H1 (cell line): ENCODE data around the gene ALG14. TPM values are rescaled to one million over a fixed set of nuclear protein-coding genes. Genes with fewer than 3 reads are reported as not detected.

Experiments
- CTBP2 ChIP-seq: IDR thresholded peaks from 2 replicates; pipeline ENCODE4 v1.7.0; 2011; ENCODE audit warnings: borderline replicate concordance, mild to moderate bottlenecking, moderate library complexity, mixed read lengths, low read length; ENCODE audit not compliant: insufficient read depth, insufficient read length
- NRF1 ChIP-seq: IDR thresholded peaks from 2 replicates; pipeline ENCODE4 v1.6.1; 2011; ENCODE audit warnings: mild to moderate bottlenecking, low read depth, low read length, improper control_type of control experiment
- RBBP5 ChIP-seq: IDR thresholded peaks from 2 replicates; pipeline ENCODE4 v1.7.1; 2012; ENCODE audit warnings: low read depth, mild to moderate bottlenecking, inconsistent platforms, low read length, moderate library complexity, borderline replicate concordance
- RFX5 ChIP-seq: IDR thresholded peaks from 2 replicates; pipeline ENCODE4 v1.6.1; 2011; ENCODE audit warnings: low read depth, low read length, improper control_type of control experiment, borderline replicate concordance
- polyA plus RNA-seq, 7 experiments: library from polyadenylated mRNA; depleted of rRNA in 3 of 7; stranded (reverse) in 5 of 7; unstranded in 2 of 7; fragments of >200 nt in 5 of 7; fragments of 200-250 nt in 2 of 7; gene quantifications; 1 replicate in 5 of 7; 2 replicates in 1 of 7; 4 replicates in 1 of 7; pipeline versions ENCODE4 v1.2.1 to v1.2.3, GENCODE V29; 2011 to 2013; ENCODE audit warnings: missing spikeins in 2 of 7, mixed read lengths in 2 of 7
- total RNA-seq: library from RNA; stranded (reverse); fragmentation: NEBNext Ultra II Directional; extraction: Animal tissue kit (Norgen Biotek cat#: 25700); gene quantifications from 2 replicates; pipeline ENCODE4 v1.2.1, GENCODE V29; 2021
- TF ChIP-seq, protein P1 (sequence below): fragments of 300-600 bp; sonication (generic); IDR thresholded peaks from 2 replicates; pipeline ENCODE4 v1.7.1; 2012; ENCODE audit warnings: low read length, moderate library complexity, mild to moderate bottlenecking, inconsistent platforms; ENCODE audit not compliant: insufficient replicate concordance

Gene ALG14
- total and polyA plus RNA-seq, 2 of the 8 experiments (the other 6 are each of a cell fraction or from before 2014, with no cell fraction given) = 0.95 to 1.3 TPM

DNA sequence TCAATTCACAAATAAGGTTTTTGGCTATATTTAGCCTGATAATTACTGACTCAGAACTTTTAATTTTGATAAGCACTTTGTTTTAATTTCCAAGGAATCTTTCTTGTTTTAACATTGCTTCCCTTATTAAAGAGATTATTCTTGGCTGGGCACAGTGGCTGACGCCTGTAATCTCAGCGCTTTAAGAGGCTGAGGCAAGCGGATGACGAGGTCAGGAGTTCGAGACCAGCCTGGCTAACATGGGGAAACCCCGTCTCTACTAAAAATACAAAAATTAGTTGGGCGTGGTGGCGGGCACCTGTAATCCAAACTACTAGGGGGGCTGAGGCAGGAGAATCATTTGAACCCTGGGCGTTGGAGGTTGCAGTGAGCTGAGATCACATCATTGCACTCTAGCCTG is 13.8 kb downstream of the ALG14 start (continued):
- TF ChIP-seq, protein P1, sequence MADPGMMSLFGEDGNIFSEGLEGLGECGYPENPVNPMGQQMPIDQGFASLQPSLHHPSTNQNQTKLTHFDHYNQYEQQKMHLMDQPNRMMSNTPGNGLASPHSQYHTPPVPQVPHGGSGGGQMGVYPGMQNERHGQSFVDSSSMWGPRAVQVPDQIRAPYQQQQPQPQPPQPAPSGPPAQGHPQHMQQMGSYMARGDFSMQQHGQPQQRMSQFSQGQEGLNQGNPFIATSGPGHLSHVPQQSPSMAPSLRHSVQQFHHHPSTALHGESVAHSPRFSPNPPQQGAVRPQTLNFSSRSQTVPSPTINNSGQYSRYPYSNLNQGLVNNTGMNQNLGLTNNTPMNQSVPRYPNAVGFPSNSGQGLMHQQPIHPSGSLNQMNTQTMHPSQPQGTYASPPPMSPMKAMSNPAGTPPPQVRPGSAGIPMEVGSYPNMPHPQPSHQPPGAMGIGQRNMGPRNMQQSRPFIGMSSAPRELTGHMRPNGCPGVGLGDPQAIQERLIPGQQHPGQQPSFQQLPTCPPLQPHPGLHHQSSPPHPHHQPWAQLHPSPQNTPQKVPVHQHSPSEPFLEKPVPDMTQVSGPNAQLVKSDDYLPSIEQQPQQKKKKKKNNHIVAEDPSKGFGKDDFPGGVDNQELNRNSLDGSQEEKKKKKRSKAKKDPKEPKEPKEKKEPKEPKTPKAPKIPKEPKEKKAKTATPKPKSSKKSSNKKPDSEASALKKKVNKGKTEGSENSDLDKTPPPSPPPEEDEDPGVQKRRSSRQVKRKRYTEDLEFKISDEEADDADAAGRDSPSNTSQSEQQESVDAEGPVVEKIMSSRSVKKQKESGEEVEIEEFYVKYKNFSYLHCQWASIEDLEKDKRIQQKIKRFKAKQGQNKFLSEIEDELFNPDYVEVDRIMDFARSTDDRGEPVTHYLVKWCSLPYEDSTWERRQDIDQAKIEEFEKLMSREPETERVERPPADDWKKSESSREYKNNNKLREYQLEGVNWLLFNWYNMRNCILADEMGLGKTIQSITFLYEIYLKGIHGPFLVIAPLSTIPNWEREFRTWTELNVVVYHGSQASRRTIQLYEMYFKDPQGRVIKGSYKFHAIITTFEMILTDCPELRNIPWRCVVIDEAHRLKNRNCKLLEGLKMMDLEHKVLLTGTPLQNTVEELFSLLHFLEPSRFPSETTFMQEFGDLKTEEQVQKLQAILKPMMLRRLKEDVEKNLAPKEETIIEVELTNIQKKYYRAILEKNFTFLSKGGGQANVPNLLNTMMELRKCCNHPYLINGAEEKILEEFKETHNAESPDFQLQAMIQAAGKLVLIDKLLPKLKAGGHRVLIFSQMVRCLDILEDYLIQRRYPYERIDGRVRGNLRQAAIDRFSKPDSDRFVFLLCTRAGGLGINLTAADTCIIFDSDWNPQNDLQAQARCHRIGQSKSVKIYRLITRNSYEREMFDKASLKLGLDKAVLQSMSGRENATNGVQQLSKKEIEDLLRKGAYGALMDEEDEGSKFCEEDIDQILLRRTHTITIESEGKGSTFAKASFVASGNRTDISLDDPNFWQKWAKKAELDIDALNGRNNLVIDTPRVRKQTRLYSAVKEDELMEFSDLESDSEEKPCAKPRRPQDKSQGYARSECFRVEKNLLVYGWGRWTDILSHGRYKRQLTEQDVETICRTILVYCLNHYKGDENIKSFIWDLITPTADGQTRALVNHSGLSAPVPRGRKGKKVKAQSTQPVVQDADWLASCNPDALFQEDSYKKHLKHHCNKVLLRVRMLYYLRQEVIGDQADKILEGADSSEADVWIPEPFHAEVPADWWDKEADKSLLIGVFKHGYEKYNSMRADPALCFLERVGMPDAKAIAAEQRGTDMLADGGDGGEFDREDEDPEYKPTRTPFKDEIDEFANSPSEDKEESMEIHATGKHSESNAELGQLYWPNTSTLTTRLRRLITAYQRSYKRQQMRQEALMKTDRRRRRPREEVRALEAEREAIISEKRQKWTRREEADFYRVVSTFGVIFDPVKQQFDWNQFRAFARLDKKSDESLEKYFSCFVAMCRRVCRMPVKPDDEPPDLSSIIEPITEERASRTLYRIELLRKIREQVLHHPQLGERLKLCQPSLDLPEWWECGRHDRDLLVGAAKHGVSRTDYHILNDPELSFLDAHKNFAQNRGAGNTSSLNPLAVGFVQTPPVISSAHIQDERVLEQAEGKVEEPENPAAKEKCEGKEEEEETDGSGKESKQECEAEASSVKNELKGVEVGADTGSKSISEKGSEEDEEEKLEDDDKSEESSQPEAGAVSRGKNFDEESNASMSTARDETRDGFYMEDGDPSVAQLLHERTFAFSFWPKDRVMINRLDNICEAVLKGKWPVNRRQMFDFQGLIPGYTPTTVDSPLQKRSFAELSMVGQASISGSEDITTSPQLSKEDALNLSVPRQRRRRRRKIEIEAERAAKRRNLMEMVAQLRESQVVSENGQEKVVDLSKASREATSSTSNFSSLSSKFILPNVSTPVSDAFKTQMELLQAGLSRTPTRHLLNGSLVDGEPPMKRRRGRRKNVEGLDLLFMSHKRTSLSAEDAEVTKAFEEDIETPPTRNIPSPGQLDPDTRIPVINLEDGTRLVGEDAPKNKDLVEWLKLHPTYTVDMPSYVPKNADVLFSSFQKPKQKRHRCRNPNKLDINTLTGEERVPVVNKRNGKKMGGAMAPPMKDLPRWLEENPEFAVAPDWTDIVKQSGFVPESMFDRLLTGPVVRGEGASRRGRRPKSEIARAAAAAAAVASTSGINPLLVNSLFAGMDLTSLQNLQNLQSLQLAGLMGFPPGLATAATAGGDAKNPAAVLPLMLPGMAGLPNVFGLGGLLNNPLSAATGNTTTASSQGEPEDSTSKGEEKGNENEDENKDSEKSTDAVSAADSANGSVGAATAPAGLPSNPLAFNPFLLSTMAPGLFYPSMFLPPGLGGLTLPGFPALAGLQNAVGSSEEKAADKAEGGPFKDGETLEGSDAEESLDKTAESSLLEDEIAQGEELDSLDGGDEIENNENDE = no peak
- TF ChIP-seq RBBP5 (no peak), RFX5 (no peak), NRF1 (no peak), CTBP2 (no peak)
